Endothelial cell of umbilical vein (primary cell): ENCODE results near the gene MFSD6.

Experiments
- CTCF ChIP-seq, 2 donors: IDR thresholded peaks; 1 replicate in 1 of 2; 2 replicates in 1 of 2; pipeline ENCODE4 v1.5.1; 2011; ENCODE audit warnings: low read length in 2 of 2, mild to moderate bottlenecking in 2 of 2, moderate library complexity in 2 of 2, control low read depth in 1 of 2, inconsistent platforms in 1 of 2, low read depth in 1 of 2; ENCODE audit not compliant: insufficient read depth in 1 of 2; ENCODE audit errors: extremely low read depth in 1 of 2
- EZH2 ChIP-seq: IDR thresholded peaks from 2 replicates; pipeline ENCODE4 v1.6.1; 2012; ENCODE audit warnings: borderline replicate concordance, low read depth, mild to moderate bottlenecking, moderate library complexity, low read length, inconsistent platforms; ENCODE audit not compliant: severe bottlenecking
- FOS ChIP-seq: IDR thresholded peaks from 2 replicates; pipeline ENCODE4 v1.6.1; 2011; ENCODE audit warnings: mild to moderate bottlenecking, low read length, moderate library complexity, borderline replicate concordance; ENCODE audit not compliant: insufficient read depth
- GATA2 ChIP-seq: IDR thresholded peaks from 2 replicates; pipeline ENCODE4 v1.7.0; 2011; ENCODE audit warnings: low read depth, mild to moderate bottlenecking, moderate library complexity, mixed read lengths, low read length; ENCODE audit not compliant: insufficient read length, insufficient read depth
- MAX ChIP-seq: IDR thresholded peaks from 2 replicates; pipeline ENCODE4 v1.6.1; 2011; ENCODE audit not compliant: insufficient read depth, insufficient read length
- MYC ChIP-seq: IDR thresholded peaks from one replicate; pipeline ENCODE4 v1.6.1; 2011; ENCODE audit warnings: mild to moderate bottlenecking, low read depth, low read length
- POLR2A ChIP-seq: IDR thresholded peaks from 2 replicates; pipeline ENCODE4 v1.6.1; 2012; ENCODE audit warnings: low read depth, mild to moderate bottlenecking, control low read depth, low read length
- POLR2AphosphoS5 ChIP-seq: IDR thresholded peaks from 2 replicates; pipeline ENCODE4 v1.6.1; 2012; ENCODE audit warnings: low read depth, mild to moderate bottlenecking, control low read depth, low read length, moderate library complexity; ENCODE audit not compliant: insufficient read depth

- TF ChIP-seq POLR2A: no peak
- TF ChIP-seq CTCF (IDR thresholded peaks at IDR 0.05; ENCODE audit: extremely low read depth in 1 of 2, insufficient read depth in 1 of 2, low read depth in 1 of 2, low read length in 2 of 2): no peak
- no peak for TF ChIP-seq POLR2AphosphoS5
- no peak for TF ChIP-seq EZH2
- no peak for TF ChIP-seq GATA2
- no peak for TF ChIP-seq MYC
- TF ChIP-seq MAX: no peak
- no peak for TF ChIP-seq FOS
Measured at GRCh38 chr2:190367091-190367490, 41.1 kb upstream of the MFSD6 start.
